Ecto neural progenitor cell (in vitro differentiated cells): ENCODE data around the gene TRMT61A.
"Not testable (repeated sequence)": the region's sequence is repeated elsewhere in the genome, so short reads cannot be mapped to it uniquely, and the experiment has no call there.

ENCODE experiments used
- DNase-seq: peaks from one replicate; pipeline ENCODE4 v3.0.0-alpha.2; 2018; ENCODE audit warnings: low spot score

The TRMT61A gene

DNA sequence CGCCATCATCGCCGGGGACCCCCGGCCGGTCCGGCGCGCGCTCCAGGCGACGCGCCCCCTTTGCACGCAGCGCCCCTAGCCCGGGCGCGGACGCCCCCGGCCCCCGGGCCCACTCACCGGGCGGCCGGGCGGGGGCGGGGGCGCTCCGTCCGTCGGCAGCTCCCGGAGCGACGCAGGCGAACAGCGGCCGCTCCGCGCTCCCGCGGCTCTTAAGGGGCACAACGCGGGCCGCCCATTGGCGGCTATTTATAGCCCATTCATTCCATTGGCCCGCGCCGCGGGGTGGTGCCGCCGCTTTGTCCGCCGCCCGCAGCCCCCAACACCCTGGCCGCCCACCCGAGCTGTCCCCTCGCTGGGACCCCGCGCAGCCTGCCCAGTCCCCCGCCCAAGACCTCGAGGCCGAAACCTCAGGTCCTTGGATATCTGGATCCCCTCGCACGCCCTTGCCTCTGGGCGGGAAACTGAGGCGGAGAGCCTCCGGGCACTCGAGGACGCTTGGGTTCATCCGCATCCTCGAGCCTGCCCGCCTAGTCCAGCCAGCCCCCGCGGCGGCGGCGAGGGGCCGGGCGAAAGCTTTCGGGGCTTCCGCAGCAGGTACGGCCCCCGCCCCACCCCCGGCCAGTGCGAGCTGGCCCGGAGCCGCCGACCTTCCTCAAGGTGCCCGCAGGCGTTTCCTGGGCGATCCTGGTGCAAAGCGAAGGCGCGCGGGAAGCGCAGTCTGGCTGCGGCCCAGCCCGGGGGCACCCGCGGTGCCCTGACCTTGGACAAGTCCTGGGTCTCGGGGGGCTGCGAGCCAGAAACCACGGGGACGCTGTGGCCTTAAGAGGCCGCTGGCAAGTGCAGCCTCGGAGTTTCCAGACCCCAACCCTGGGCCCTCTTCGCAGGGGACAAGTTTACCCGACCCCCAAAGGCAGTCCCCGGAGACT lies 6.1 kb upstream of the TRMT61A start, which contains the start of gene CKB:
TSS of gene CKB (minus strand) at position 182 of the 926 bp plus-strand sequence. CDS start 337 bp downstream, outside the sequence.
- DNase-seq = peak; percentile 81

DNA sequence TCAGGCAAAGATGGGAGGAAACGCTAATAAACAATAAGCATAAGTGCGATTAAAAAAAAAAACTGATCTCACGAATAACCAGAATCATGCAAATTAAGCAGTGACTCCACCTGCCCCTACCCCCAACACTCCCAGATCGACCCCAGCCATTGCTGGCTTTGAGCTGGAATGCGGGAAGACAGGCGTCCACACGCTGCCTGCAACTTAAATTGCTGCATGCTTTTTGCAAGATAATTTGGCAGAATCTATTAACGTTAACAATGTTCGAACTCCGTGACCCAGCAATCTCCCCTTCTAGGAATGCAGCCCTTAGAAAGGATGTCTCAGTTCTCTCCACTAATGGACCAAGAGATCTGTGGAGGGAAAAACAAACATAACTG lies 5.4 kb upstream of the TRMT61A start:
- no peak for DNase-seq

DNA sequence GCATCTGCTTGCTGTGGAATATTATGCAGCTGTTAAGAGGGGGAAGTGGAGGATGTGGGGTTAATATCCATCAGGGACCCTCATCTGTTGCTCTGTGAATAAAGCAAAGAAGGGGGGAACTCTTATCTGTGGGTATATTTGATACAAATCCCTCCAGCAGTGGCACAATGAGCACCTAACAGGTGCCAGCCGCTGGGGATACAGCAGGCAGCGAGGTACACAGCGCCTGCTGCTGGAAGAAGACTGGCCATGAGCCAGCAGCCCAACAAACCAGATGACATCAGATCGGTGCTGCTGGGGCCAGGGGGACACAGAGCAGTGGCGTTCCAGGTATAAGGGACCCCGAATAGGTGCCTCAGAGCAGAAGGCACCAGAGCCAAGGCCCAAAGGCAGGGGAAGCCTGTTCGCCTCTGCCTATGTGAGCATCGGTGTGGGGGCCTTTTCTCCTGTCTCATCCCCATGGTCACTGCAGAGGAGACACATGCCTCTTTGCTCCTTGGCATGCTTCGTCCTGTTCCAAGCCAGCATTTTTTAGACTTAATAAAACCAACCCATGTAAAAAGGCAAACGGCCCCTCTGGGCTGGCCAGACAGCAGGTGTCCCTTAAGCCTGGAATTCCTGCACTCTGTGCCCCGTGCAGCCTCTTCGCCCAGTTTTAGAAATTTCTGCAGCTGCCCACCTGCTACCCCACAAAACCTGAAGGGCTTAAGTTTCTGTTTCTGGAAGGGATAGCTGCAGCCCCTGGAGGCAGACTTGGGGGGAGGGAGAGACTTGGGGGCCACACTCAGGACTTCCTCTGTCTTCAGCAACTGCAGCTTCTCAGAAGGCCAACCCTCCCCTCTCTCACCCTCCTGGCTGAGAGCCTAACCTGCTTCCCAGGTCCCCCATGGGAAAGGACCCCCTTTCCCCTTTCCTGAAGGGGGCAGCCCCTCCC lies 4.7 kb upstream of the TRMT61A start:
- no peak for DNase-seq

DNA sequence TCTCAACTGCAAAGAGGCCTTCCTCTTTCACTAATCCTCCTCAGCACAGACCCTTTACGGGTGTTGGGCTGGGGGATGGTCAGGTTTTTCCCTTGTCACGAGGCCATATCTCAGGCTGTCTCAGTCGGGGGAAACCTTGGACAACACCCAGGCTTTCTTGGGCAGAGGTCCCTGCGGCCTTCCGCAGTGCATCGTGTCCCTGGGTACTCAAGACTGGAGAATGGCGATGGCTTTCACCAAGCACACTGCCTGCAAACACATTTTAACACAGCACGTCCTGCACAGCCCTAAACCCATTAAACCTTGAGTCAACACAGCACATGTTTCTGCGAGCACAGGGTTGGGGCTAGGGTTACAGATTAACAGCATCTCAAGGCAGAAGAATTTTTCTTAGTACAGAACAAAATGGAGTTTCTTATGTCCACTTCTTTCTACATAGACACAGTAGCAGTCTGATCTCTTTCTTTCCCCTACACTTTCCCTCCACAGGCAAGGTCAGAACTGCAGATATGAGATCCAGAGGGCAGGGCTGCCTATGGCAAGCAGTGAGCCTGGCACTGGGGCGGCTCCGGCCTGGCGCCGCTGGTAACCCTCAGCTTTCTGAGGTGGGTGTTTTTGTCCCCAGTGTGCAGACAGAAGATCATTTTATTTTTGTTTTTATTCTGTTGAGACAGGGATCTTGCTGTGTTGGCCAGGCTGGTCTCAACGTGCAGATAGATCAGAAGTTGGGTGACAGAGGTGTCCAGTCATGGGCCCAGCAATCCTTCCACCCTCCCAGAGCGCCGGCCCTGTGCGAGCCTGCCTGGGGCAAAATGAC lies 3.4 kb upstream of the TRMT61A start:
- not testable (repeated sequence) for DNase-seq

DNA sequence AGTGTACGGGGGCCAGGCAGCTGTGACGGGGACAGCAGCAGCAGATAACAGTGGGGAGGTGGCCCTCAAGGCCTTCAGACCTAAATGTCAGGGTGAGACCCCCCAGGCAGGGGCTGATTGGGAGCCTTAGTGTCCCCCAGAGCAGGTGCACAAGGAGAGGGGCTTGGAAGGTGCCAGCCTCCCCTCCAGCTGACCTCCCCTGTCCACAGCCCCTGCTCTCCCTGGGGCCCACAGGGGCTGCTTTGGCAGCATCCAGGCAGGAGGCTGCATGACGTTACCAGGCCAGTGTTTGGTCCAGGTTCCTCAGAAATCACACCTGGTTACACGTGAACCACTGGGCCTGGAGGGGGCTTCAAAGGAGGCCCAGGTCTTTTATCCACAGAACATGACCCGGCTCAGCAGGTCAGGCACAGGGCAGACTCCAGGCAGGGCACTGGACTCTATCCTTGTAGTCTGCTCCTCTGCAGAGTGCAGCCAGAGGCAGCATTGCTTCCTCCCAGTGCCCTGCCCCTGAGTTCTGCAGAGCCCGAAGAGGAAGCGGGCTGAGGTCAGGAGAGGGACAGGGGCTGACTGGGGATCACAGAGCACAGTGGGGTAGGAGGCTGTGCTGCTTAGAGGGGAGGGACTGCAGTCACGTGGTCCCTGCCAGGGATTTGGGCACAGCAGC lies 2.6 kb upstream of the TRMT61A start:
- no peak for DNase-seq

DNA sequence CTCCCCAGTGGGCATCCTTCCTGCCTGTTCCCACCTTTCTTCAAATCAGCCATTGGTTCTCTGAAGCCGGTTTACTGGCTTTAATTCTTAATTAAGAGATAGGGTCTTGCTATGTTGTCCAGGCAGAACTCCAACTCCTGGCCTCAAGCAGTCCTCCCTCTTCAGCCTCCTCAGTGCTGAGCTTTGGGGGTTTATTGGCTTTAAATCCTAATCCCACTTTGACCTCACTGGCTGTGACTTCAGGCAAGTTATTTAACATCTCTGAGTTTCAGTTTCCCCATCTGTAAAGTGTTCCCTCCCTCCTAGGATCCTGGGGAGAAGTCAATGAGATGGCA lies 2.1 kb upstream of the TRMT61A start:
- no peak for DNase-seq

DNA sequence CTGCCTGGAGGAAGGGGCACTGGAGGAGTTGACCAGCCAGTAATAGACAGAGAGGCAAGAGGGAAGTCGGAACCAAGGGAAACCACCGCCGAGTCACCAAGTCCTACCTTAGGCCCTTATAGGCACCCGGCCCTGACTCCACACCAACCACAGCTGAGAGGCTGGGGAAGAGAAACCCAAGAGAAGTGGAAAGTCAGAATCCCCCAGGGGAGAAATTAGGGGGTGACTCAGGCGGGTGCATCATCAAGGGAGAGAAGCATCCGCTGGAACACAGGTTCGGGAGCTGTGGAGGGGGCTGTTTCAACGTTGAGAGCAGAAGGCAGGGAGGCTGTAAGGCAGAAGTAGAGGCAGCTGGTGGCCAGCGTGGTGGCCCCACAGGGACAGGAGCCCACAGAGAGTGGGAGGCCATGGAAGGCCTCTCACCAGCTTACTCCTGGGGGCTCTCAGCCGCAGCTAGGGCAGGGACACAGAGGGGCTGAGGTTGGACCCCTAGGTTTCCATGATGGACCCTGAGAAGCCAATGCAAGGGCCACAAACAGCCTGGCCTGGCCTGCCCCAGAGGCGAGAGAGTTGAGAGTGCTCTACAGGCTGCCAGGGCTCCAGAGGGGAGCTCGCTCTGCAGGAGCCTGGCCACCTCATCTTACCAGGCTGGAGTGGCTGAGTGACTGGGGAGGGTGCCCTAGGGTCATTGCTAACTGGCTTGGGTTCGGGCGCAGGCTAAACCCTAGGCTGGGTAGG lies 1.4 kb upstream of the TRMT61A start:
- DNase-seq = no peak

DNA sequence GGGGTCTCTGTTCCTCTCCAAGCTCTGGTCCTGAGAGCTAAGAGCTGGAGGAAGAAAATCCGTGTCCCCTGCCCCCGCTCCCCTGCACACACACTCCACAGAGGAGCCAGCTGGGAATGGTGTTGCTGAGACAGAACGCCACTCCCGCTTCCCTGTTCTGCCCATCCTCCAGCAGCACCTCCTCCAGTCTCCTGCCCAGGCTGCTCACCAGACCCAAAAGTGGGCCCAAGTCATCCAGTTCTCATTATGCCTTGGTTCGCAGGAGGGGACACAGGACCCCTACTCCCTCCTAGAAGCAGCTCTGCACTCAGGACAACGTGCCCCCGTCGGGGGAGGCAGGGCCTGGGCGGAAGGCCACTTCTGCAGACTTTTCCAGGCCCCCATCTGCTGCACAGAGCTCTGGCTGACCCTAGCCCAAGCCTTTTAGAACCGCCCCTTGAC lies 830 bp upstream of the TRMT61A start:
- DNase-seq = no peak

DNA sequence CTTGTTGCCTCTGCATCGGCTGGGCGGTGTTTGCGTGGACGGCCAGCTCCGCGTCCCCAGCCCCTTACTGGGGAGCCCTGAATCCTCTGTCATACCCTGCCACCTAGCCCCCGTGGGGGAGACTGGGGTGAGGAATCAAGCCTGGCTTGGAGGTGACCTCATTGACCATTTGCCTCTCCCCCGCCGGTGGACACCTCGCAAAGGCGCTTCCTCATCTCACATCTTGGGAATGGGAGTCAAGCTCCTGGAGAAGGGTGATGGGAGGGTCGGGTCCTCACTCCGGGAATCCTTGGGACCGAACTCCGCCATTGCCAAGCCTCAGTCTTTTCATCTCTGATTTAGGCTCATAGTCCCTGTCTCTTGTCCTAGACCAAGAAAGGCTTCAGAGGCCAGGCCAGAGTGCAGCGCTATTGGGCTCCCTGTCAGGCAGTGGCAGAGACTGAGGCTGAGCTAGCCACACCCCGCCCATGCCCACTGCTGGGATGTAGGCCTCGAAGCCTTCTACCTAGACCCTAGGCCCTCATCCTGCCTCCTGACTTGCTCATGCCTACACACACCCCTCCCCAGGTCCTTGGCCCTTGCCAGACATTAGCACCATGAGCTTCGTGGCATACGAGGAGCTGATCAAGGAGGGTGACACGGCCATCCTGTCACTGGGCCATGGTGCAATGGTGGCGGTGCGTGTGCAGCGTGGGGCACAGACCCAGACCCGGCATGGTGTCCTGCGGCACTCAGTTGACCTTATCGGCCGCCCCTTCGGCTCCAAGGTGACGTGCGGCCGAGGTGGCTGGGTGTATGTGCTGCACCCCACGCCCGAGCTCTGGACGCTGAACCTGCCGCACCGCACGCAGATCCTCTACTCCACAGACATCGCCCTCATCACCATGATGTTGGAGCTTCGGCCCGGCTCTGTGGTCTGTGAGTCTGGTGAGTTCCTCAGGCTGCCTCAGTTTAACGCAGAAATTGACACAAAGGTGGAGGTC lies 678 bp downstream of the TRMT61A start:
- no peak for DNase-seq

DNA sequence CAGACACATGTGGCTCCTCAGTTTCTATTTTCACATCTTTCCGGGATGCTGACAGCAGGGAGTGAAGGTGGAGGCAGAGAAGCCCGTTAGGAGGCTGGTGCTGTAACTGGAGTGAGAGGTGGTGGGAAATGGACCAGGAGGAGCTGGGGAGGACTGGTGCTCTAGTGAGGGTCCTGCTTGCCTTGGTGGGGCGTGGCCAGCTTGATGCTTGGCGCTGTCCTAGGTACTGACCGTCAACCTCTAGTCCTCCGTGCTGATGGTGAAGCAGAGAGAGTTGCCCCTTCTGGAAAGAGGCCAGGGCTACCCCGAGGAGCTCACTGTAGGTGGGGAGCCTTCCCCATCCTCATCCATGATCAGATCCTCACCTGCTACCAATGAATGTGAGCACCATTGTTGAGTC lies 1.4 kb downstream of the TRMT61A start:
- no peak for DNase-seq

DNA sequence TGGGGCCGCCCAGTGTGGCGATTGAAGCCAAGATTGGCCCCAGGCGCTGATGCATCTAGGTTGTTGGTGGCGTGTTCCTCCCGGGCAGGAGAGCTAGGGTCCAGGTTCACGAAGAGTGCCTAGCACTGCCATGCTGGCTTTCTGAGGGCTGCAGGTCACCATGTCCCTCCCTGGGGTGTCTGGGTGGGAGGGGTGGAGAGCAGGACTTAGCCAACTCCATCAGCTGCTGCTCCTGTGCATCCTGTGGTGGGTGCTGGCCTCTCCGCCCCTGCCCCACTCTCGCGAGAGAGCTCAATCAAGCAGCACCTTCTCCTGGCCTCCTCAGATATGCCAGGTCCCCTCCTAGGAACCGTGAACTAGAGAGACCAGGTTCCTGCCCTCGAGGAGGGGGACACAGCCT lies 1.8 kb downstream of the TRMT61A start:
- DNase-seq = no peak

DNA sequence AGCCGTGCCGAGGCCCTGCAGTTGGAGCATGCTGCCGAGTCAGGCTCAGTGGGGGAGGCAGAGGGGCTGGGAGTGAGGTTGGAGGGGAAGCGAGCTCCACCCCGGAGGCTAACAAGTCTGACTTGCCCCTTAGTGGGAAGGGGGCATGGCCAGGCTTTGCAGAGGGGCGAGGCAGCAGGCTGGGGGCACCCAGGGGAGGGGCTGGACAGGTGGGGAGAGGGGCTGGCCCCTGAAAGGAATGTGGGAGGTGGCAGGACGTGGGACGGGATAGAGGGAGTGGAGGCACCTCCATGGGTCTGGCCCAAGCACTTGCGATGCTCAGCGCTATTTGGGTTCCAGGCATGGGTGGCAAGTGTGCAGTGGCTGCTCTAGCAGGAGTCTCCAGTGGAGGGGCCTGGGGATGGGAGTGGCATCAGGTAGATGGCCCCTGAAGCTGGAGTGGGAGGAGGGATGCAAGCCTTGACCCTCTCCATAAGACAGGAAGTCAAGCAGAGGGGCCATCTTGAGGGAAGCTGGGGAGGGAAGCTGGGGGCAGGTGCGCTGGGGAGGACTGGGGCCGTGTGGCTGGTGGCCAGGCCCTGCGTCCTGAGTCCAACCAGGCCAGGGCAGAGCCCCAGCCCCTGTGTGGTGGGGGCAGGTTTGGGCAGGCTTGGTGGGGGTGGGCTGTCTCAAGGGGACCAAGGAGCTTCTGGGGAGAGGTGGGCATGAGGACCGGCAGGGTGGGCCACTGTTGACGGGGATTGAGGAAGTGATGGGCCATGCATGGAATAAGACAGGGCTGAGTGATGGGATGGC lies 2.6 kb downstream of the TRMT61A start:
- DNase-seq = no peak

DNA sequence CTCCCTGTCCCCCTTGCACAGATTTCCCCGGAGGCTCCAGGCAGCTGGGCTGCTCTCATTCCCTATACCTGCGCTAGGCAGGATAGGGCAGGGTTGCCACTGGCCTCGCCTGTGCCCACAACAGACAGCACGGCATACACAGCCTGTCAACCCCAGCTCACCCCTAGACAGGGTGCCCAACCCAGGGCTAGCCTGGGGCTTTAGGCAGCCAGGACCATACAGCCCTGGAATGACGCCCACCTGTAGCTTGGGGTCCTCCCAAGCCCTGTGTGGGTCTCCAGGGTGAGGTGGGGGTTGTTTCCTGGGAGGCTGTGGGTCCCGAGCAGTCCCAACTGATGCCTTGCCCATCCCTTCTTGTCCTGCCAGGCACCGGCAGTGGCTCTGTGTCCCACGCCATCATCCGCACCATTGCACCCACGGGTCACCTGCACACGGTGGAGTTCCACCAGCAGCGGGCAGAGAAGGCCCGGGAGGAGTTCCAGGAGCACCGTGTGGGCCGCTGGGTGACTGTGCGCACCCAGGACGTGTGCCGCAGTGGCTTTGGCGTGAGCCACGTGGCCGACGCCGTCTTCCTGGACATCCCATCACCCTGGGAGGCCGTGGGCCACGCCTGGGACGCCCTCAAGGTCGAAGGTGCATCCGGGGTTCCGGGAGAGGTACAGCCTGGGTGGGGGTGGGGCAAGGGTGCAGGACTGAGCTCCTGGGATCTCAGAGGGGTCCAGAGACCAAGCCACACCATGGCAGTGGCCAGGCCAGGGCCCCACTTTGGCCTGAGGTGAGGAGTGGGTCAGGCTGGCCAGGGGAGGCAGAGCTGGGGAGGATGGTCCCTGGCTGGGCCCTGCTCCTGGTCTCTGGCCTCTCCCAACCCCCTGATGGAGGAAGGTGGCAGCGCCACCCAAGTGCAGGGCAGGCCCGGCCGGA lies 3.5 kb downstream of the TRMT61A start:
- DNase-seq = no peak

DNA sequence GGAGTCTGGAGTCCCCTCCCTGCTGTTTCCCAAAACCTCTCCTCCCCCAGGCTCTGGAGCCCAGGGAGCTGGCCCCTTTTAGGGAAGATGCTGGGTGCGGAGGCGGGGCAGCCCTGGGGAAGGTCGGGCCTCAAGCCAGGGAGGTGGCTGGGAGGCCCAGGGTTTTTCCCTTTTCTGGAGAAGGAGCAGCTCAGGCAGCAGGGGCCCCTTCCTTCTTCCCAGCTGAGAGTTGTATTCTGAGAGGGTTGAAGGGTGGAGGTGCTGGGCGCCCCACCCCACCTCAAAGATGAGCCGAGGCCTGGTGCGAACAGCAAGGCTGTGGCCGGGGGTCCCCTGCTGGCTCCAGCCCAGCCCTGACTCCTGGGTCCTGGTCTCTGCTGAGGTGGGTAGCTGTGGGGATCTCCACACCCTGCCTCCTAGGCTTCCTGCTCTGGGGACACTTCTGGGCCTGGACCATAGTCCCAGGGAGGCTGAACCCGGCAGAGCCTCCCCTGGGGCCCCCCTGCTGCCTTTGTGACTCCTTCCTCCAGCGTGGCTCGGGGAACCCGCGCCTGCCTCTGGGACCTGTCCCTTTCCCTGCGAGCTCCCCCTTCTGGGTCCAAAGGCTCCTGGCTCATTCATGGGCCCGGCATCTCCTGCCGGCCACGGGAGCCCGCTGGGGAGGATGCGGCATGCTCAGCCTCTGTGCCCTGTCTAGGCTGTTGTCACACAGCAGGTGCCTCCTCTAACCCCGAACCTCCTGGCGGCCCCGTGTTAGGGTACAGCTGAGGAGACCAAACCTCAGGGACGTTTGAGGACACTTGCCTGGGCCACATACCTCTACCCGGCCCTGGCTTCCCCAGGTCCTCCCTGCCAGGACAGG lies 4.4 kb downstream of the TRMT61A start:
- no peak for DNase-seq

DNA sequence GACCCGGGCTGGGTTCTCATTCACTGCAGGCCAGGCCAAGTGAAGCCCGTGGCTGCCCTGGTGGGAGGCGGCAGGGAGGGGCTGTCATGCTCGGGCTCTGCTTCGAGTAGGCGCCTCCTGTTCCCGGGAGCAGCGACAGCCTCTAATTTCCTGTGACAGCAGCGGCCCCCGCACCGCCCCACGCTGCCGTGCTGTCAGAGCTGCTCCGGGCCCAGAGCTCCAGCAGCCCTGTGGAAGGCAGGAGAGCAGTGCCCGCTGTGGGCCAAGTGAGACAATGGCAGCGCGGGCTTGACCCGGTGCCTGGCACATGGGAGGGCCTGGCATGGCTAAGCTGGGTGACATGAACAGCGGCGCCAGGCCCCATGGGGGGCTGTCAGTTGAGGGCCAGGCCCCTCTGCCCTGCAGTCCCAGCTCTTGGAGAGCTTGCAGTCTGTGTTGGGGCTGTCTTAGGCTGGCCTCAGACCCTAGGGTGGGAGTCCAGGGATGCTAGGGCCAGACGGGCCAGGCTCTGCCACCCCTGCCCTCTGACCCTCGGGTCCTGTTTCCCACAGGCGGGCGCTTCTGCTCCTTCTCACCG lies 5.1 kb downstream of the TRMT61A start:
- no peak for DNase-seq

DNA sequence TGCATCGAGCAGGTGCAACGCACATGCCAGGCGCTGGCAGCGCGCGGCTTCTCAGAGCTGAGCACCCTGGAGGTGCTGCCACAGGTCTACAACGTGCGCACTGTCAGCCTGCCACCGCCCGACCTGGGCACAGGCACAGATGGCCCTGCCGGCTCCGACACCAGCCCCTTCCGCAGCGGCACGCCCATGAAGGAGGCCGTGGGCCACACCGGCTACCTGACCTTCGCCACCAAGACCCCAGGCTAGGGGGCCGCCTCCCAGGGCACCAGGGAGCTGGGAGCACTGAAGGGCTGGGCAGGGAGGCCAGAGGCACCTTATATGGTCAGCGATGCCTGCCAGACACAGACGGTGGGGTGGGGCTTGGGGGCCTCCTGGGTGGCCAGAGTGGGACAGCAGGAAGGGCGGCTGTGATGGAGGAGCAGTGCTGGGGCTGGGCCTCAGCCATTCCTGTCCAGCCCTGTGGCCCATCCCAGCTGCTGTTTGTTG lies 5.6 kb downstream of the TRMT61A start:
- no peak for DNase-seq
